HG03039 (cell line): ENCODE results near the gene PLA2G3.
"Not testable (repeated sequence)": the region's sequence is repeated elsewhere in the genome, so short reads cannot be mapped to it uniquely, and the experiment has no call there.

ENCODE experiments used
- ATAC-seq: cut with Tn5 transposase; IDR thresholded peaks from one replicate; pipeline ENCODE4 v1.9.1; 2021; ENCODE audit warnings: mild to moderate bottlenecking, moderate library complexity; ENCODE audit not compliant: unreplicated experiment

Gene PLA2G3

DNA sequence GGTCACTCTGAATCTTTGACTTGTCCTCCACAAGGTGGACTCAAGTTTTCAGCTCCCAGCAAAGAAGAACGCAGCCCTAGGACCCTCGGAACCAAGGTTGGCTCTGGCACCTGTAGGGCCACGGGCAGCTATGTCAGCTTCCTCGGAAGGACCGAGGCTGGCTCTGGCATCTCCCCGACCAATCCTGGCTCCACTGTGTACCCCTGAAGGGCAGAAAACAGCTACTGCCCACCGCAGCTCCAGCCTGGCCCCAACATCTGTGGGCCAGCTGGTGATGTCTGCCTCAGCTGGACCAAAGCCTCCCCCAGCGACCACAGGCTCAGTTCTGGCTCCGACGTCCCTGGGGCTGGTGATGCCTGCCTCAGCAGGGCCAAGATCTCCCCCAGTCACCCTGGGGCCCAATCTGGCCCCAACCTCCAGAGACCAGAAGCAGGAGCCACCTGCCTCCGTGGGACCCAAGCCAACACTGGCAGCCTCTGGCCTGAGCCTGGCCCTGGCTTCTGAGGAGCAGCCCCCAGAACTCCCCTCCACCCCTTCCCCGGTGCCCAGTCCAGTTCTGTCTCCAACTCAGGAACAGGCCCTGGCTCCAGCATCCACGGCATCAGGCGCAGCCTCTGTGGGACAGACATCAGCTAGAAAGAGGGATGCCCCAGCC is 15.4 kb downstream of the PLA2G3 start:
- ATAC-seq = no peak

DNA sequence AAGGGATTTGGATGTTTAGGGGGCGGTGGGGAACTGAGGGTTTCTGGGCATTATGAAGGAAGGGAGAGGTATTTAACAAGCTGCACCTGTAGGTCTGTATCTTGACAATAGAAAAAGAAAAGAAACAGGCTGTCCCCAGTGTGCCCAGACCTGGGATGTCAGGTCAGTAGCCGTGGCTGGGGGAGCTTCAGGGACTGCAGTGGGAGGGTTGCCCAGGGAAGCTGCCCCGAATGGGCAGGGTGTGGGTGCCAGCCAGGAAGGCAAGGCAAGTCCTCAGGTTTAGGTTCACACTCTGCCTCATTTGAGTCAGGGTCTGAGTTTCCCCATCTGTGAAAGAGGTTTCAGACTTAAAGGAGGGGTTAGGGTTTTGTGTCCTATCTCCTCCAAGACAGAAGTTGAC is 16.0 kb downstream of the PLA2G3 start:
- no peak for ATAC-seq

GRCh38 chr22:31123292-31123602 is 17.1 kb downstream of the PLA2G3 start:
- no peak for ATAC-seq

- ATAC-seq = no peak
Observed at GRCh38 chr22:31122532-31123291, 17.6 kb downstream of the PLA2G3 start, which contains the start of gene INPP5J. INPP5J (plus strand) TSS chr22:31122966; CDS start chr22:31123015, 49 bp downstream.

DNA sequence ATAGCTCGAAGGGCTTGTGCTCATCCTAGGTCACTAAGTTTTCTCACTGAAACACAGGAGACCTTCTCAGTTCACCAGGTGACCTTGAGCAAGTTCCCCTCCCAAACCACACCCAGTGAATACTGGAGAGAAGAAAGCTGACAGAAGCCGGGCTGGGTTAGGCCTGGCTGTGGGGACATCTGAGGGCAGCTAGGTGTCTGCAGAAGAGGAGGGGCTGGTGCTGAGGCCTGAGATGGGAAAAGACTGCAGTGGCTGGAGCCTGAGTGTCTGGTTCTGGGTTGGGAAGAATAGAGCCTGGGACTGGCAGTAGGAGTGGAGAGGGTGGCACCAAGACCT is 18.1 kb downstream of the PLA2G3 start:
- ATAC-seq = no peak

- no peak for ATAC-seq
Observed at GRCh38 chr22:31121403-31121802, 18.9 kb downstream of the PLA2G3 start.

DNA sequence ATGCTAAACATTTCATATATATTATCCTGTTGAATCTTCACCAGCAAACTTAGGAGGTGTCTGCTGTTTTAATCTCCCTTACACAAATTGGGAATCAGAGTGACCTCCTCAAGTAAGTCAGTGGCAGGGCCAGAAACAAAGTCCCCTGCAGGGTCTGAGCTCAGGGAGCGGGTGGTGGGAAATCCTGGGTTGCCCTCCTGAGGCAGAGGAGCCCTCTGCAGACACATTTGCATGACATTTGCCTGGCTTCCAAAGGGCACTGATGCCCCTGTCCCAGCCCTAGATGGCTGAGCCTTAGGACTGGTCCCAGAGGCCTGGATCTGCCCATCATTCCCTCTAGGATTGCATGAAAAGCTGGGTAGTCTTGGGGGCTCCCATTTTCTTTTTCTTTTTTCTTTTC is 19.7 kb downstream of the PLA2G3 start:
- no peak for ATAC-seq

DNA sequence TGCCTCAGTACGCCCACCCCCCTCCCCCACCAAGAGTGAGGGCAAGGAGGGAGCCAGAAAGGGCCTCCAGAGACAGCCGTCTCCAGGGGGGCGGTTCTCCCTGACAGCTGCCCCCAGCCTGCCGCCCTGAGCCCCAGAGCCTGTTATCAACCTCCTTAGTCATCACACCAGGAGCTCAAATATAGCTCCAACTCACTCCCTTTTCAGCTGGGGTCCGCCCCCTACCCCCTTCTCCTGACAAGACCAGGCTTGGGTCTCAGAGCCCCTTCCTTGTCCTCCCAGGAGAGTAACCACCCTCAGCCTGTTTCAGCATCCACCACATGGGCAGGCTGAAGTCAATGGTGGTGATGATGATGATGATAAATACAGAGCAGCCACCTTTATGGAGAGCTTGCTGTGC is 20.1 kb downstream of the PLA2G3 start:
- no peak for ATAC-seq

DNA sequence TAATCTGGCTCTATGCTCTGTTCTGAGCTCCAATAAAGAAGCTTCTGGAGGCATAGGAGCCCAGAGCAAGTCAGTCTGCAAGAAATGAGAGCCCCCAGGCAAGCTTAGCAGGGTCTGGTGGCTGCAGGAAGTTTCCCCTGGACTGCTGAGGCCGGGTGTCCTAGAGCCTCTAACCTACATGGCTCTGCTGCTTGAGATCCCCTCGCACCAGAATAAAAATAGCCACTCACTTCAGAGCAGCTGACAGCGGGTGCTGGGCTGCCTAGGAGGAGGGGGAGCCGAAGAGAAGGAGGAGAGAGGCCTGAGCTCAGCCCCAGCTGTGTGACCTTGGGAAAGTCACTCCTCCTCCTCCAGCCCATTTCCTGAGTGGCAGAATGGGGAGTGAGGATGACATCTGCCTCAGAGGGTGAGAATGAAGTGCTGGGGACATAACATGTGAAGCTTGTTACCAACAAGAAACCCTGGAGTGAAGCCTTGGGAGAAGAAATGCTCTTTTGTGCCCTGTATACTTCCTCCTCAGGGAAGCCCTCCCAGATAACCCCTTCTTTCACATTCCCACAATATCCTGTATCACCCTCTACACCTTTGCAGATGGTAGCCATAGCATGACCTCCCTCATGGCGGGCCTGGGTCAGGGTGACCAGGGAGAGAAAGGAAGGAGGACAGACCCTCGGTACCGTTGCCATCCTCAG is 21.1 kb downstream of the PLA2G3 start:
- no peak for ATAC-seq

- no peak for ATAC-seq
Observed at GRCh38 chr22:31118046-31118820, 22.1 kb downstream of the PLA2G3 start.

- not testable (repeated sequence) for ATAC-seq
Observed at GRCh38 chr22:31112547-31113091, 27.7 kb downstream of the PLA2G3 start.

DNA sequence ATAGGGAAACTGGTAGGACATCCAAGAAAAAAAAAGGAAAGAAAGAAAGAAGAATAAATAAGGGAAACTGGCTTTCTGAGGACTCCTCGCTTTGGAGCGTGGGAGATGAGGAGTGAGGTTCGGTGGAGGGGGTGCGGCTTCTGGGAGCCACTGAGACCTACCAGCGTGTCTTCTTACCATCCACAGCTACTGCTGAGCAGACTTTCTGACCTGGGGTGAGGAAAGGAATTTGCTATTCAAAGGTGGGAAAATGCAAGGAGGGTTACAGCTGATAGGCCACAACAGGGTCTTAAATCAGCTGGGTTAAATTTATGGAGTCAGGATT is 32.5 kb downstream of the PLA2G3 start:
- ATAC-seq = no peak

GRCh38 chr22:31107178-31107893 is 33.0 kb downstream of the PLA2G3 start, which contains the start of gene SELENOM:
SELENOM (minus strand) TSS chr22:31107568; CDS start chr22:31107505, 63 bp downstream.
- peak; percentile 81 for ATAC-seq

DNA sequence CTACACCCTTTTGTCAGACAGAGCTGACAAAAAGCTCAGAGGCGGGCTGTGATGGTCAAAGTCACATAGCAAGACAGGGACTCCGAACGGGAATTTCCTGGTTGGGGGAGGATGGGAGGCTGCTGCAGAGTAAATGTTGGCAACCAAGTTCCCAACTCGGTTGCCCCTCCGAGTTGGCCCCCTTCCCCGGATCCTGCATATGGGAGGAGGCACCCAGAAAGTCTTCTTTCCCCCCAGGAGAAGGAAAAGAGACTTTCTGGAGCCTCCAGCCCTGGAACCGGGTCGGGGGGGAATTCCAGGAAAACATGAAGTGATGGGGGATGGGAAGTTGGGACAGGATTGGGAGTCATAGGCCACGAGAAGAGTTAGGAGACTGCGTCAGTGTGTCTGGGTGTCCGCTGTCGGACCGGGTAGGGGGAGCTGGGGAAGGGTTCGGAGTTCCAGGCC is 33.6 kb downstream of the PLA2G3 start:
- no peak for ATAC-seq

GRCh38 chr22:31106001-31106571 is 34.2 kb downstream of the PLA2G3 start:
- no peak for ATAC-seq

DNA sequence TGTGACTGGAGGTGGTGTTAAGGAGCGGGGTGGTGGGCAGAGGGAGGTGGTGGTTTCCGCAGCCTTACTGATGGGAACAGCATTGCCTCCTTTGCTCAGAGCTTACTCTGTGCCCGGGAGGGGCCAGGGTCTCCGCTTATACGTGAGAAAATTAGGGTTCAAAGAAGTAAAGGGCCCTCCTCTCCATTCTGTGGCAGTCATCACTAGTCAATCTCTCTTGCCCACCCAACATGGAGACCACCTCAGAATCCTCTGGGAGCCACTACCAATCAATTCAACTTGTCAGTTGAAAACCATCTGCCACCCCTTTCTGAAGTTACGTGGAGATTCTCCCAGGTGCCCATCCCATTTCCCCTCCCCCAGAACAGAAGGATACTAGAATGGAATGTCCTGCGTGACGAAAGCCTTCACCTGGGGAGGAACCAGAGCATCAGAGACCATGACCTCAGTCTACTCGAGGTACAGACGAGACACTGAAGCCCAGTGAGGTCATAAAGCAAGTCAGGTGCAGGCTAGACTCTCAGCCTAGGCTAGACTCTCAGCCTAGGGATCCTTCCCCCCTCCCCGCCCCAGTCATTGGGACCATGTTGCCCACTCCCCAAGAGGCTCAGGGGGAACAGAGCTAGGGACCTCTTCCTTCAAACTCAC is 34.9 kb downstream of the PLA2G3 start:
- ATAC-seq = no peak

DNA sequence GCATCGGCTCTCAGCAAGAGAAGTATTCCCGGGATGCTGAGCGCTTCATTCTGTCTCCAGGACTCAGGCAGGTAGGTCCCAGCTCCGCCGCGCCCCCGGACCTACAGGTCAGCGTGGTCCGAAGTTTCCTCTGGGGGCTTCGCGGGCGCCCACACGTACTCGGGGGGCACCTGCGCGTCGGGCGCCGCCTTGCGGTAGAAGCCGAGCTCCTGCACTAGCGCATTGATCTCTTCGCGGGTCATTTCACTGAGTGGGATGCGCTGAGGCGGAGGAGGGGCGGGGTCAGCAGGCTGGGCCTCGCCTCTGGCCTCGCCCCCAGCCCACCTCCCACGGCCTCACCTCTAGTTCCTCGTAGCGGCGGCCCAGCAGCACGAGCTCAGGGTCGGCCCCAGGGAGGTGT is 35.4 kb downstream of the PLA2G3 start:
- no peak for ATAC-seq

- no peak for ATAC-seq
Observed at GRCh38 chr22:31103899-31104694, 36.2 kb downstream of the PLA2G3 start.

DNA sequence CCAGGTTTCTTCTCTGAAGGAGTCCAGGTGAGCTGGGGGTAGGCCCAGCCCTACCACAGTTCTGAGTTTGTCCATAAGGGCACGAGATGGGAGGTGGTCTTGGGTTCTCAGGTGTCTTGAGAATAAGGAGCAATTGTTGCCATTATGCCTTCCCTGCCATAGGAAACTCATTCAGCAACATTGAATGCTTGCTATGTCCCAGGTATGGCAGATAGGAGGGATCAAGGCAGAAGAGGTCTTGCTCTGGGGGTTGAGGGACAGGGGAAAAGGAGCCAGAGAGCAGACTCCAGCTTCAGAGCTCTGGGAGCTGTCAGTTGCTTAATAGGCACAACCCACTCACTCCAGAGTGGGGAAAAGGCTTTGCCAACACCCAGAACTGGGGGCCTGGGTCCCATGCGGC is 37.2 kb downstream of the PLA2G3 start:
- no peak for ATAC-seq
